HG03175 (cell line): ENCODE measurements around the gene AEBP2.

Source experiments
- ATAC-seq: cut with Tn5 transposase; IDR thresholded peaks from one replicate; pipeline ENCODE4 v1.9.1; 2021; ENCODE audit warnings: mild to moderate bottlenecking, moderate library complexity; ENCODE audit not compliant: unreplicated experiment

AEBP2 gene

DNA sequence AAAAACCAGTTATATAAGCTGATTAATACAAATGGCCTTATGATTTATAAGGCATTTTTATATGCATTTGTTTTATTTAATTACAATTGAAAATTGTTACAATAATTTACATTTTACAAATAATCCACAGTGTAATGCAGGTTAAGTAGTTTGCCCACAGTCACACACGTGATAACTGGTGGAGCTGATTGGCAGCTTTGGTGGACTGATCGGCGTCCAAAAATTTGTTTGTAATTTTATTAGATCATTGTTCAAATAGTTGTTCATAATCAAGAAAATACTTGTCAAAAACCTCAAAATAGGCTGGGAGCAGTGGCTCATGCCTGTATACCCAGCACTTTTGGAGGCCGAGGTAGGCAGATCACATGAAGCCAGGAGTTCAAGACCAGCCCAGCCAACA lies 59.7 kb downstream of the AEBP2 start:
- no peak for ATAC-seq

DNA sequence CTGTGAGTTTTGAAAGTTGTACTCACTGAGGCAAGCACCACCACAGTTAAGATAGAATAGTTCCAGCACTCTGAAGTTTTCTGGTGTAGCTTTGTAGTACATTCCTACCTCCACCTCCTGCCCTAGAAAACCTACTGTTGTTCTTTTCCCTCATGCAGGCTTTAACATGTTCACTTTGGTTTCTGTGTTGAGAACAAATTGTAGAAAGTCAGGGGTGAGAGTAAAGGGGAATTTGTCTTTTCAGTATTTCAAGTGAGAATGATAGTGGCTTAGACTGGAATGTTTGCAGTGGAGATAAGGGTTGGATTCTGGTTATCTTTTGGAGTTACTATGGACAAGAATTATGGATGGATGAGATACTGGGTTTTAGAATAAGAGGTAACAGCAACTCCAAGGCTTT lies 67.2 kb downstream of the AEBP2 start:
- no peak for ATAC-seq

DNA sequence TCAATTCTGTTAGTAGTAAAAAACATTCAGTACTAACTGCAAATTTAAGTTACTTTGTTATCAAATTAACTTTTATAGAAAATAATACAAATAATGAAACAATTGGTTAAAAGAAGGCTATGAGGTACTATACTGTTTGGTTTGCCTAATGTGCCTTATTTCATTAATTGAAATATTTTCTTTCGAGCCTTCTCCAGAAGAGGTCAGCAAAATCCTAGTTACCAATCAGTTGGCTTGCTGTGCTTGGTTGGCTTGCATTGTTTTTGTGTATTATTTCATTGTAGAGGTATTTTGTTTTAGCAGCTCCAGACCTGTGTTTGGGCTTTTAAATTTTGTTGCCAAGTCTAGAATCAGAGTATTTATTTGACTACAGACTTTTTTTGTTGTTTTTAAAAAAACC lies 68.5 kb downstream of the AEBP2 start:
- ATAC-seq = no peak

DNA sequence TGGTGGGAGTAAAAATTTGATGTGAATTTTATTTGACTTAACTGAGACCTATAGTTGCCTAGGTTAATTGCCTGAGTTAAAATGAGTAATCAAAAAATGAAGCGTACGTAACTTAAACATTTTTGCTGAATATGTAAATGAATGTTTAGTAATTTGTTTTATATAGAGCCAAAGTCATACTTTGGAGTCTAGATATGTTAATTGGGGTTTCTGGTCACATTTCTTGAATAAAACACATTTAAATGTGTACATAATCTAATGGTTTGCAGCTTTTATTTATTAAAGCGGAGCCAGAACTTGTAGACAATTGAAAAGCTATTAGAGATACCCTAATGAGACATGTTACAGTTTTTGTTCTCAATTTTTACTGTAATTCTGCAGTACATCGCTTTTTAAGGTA lies 71.2 kb downstream of the AEBP2 start:
- no peak for ATAC-seq

DNA sequence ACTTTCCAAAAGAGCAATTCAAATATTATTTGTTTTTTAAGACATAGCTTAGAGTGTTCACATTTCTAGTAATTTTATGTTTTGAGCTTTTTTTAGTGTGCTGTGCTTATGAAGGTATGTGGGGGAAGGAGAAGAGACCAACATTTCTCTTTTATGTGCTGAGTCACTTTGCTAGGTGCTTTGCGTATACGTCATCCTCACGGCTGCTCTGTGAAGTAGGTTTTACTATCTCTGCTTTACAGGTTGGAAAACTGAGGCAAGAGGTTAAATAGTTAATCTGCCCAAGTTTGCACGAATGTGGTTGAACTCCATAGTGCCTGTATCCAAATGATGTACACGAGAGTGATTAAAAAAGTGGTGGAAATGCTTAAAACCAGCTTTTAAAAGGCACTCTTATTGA lies 75.9 kb downstream of the AEBP2 start:
- ATAC-seq = no peak

DNA sequence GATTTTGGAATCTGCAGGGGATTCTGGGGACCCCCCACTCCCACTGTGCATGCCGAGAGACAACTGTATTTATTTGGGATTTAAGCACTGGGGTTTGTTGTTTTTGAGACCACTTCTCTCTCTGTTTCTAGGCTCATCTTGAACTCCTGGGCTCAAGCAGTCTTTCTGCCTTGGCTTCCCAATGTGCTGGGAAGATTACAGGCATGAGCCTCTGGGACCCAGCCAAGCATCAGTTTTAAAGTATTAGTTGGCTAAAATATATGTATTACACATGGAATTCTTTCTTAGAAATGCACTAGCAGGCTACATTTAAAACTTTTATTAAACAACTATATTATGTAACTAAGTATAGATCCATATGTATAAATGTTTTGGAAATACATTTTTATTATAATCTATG lies 78.3 kb downstream of the AEBP2 start:
- ATAC-seq = no peak

DNA sequence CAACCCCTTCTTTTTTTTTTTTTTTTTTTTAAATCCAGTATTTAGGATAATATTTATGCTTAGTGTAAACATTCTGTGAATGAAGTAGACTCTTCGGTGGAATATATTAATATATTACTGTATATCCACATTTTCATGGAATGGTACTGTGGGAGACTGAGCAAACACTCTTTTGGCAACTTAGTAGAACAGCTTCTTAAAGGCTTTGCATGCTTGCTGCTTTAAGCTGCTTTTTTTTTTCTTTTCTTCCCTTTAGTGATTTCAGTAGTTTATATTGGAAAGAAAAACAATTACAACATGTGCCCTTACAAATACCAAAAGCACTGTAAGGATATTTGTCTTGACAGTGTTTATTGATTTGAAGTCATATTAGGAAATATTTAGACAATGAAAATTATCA lies 78.9 kb downstream of the AEBP2 start:
- ATAC-seq = no peak

DNA sequence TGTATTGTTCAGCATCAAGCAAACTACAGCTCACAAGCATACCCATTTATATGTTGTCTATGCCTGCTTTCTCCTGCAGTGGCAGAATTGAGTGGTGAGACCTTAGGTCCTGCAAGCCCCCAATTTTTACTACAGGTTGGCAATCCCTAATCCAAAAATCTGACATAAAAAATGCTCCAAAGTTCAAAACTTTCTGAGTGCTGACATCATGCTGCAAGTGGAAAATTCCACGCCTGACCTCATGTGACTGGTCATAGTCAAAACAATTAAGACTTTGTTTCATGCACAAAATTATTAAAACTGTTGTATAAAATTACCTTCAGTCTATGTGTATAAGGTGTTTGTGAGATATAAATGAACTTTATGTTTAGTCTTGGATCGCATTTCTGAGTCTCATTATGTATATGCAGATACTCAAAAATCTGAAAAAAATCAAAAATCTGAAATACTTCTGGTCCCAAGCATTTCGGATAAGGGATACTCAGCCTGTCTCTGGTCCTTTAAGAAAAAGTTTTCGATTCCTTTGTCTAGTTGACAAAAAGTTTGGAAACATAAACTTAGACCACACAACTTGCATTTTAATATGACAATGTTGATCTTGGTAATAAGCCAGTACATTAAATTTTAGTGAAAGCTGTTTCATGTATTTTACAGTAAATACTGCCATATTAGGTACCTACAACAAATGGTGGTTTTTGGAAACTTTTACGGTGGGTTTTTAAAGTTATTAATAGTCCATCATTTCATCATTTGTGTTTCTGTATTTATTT lies 81.5 kb downstream of the AEBP2 start:
- no peak for ATAC-seq

DNA sequence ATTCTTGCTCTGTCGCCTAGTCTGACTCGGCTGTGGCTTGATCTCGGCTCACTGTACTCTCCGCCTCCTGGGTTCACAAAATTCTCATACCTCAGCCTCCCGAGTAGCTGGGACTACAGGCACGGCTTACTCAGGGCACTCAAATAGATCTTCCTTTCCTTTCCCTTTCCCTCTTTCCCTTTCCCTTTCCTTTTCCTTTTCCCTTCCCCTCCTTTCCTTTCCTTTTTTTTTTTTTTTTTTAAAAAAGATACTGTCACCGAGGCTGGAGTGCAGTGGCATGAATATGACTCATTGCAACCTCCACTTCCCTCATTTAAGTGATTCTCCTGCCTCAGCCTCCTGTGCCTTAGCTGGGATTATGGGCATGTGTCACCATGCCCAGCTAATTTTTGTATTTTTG lies 86.0 kb downstream of the AEBP2 start:
- no peak for ATAC-seq

DNA sequence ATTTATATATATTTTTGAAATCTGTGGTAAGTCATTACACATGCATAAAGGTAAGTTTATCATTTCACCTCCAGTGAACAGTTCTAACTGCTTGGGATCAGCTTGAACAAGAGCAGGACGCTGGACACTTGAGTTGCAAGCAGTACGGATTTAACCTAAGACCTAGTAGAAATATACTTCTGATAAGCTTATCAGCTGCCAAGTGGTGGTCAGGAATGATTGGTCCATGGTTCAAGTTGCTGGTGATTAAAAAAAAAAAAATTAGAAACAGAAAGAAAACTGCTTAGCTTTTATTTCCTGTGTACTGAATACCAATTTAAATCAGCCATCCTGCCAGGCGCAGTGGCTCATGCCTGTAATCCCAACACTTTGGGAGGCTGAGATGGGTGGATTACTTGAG lies 88.6 kb downstream of the AEBP2 start:
- ATAC-seq = no peak

DNA sequence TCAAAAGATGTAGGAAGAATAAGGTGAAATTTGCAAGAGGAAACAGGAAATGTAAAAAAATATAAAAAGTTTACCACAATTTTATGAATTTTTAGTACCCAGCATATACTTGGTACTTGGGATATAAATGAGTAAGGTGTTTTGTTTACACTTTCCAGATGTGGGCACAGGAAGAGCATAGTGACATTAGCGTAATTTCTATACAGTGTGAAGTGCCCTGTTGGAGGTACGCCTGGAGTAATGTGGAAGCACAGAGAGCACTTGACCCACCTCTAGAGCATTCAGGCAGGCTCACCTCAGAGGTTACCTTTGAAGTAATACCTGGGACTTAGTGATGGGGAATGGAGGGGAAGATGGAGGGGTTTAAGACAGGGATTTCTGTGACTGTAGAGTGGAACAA lies 89.5 kb downstream of the AEBP2 start:
- ATAC-seq = no peak

DNA sequence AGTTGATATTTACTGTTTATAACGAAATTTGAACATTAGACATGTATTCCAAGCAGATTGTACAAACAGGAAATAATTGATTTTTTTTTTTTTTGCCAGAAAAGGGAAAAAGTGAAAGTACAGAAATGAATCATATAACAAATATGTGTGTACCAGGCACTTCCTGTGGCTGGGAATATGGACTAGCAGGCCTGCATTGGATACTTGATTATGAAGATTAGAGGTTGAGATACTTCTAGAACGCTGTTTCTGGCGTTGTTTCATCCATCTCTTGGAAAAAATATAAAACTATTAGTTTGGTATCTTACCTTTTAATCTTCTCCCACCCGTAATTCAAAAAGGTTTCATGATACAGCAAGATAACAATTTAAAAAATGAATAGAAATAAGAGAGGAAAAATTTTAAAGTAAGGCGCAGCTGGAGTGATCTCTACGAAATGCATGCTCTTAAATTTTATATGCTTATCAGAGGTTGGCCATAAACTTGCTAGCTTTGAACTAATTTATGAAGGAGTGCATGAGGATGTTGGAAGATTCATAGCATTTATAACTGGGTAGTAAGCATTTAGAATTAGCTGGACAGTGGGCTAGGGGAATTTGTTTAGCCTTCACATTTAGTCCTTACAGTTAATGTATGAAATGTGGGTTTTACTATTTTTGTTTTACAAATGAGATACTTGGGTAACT lies 90.8 kb downstream of the AEBP2 start:
- ATAC-seq = no peak

DNA sequence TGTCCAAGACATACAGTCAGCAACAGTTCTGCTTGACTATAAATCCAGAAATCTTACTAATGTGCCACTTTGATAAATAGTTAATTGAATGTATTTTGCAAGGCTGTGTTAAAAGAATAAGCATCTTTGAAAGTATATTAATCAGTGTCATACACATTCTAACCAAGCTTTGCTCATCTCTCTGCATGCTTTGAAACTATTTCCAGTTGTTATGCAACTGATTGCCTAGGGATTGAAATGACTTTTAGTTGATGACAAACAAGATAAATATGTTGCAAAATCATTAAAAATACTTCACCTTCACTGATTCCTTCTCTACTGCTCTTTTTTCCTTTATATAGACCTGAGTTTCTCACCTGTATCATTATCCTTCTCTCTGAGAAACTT lies 91.3 kb downstream of the AEBP2 start:
- ATAC-seq = no peak

DNA sequence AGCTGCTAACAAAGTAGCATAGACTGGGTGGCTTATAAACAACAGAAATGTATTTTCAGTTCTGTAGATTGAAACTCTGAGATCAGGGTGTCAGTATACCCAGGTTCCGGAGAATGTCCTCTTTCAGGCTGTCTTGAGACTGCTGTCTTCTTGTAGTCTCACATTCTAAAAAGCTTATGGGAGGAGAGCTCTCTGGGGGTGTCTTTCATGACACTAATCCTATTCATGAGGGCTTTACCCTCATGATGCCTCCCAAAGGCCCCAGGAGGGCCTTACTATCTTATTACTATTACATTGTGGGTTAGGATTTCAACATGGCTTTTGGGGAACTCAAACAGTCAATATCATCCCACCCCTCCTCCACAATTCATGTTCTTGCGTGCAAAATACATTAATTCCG lies 94.3 kb downstream of the AEBP2 start:
- ATAC-seq = no peak

DNA sequence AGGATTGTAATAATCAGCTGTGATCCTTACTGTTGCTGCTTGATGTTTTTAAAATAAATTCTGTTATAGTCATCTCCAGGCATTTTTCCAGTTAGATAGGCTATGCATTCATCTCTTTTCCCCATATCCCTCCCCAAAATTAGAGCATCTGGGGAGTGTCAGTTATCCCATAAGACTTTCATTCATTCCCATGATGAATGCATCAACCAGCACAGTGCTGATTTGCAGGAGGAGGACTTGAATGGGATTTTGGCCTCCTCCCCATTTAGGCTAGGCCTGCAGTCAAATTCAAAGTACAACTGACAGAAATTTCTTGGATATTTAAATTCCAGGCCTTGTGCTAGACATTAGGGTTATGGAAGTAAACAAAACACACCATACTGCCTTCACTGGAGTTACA lies 99.8 kb downstream of the AEBP2 start:
- ATAC-seq = no peak

DNA sequence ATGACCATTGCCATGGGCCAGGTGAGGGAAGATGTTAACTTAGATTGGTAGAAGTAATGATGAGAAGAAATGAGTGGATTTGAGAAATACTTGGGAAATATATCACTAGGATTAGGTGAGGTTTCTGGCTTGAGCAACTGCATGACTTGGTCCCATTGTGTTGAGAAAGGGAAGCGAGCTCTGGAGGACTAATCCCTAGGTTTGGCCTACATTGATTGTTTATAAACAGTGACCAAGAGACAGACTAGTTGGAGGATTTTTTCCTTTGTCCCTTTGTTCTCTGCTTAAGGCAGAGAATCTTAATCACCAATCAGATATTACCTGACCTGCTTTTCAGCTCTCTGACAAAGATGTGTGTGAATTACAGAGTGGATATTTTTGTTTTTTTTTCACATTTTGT lies 100.5 kb downstream of the AEBP2 start:
- no peak for ATAC-seq

DNA sequence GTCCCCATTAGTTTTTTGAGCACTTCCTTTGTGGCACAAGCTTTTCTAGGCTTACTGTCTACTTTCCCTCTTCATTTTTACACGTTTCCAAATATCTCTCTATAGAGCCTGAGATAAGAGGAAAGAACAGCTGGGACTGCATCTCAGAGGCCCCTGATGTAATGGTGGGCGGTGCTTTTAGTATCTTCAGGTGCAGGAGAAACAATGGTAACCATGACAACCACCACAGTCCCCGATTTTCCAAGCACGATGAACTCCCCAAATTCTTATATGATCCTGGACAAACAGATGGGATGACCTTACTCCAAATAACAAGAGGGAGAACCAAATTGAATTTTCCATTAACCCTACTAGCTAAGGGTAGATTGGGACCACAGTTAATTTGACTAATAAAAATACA lies 103.3 kb downstream of the AEBP2 start:
- ATAC-seq = no peak

DNA sequence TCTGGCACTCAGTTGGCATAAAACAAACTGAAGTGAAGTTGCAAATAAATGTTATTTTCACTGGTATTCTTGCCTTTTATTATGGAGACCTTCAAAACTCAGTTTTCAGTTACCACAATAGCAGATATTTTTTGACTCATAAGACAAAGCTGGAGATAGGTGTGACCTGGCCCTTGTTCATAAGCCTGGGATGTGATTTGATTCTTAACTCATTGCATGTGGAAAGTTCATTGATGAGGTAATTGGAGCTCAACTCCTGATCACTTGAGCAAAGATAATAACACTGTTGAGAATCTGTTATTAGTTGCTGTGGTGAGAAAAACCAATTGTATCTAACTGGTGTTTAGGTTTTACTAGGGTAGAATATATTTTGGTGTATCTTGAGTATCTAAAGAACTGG lies 105.1 kb downstream of the AEBP2 start:
- ATAC-seq = no peak

DNA sequence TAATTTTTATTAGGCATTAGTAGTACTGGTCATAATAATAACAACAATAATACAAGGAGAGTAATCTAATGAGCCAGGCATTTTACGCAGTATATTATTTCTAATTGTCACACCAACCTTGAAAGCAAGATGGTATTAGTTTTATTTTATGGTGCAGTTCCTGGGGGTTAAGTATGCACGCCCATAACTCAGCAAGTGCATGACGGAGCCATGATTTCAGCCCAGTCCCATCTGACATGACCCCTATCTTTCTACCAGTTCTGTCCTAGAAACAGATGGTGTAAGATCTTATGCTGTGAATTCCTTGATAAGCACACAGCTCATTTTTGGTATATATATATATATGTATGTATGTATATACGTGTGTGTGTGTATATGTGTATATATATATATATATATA lies 106.0 kb downstream of the AEBP2 start:
- no peak for ATAC-seq

DNA sequence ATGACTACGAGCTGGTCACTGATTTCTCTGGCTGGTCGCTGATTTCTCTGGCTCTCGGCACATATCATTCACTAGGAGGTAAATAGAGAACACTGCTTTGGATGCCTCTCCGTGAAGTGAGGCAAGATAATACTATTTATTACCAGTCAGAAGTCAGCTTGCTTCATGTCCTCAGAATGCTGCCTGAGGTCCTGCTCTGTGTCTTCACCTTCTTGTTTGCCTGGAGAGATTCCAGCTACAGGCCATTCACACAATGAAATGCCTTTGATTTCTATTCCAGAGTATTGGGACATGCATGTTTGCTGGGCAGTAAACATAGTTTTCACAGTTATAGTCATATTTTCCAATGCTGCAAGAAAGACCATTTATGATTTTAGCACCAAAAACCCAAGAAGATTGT lies 106.7 kb downstream of the AEBP2 start:
- ATAC-seq = no peak

DNA sequence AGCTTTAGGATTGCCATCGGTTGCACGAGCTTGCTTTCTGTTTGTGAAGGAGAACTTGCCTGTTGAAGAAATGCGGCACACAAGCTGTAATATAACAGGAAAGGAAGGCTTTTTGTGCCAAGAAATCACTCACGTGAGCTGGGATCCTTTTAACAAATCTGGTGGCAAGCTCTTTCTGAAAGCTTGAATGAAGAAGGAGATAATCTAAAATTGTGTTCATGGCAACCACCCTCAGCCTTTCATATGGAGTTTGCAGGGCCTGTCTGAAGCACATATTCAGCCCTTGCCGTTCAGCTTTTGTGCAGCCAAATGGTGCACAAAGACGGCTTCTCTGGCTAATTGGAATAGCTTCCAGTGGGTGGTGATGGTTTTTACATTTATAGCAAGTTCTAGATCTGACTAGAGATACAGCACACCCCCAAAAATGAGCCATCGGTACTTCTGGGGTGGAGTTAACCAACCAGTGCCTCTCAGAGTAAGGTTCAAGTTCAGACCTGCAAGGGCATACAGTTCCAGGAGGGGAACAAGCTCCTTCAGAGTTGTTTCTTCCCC lies 107.4 kb downstream of the AEBP2 start:
- no peak for ATAC-seq

DNA sequence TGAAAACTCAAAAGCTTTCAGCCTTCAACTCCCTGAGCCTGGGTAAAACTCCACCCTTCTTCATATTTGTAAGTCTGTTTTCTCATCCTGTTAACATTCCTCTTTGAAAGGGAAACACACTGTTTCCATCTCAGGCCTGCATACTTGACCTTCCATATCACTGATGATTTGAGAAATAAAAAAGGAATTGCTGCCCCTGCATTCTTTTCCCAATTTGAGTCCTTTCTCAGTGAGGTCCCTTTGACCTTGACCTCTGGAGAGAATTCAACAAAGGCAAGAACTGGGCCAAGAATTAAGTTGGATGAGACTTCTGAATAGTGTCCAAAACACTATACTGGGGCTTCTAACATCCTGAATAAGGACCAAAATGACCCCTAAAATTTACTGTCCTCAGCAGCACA lies 108.0 kb downstream of the AEBP2 start:
- no peak for ATAC-seq

DNA sequence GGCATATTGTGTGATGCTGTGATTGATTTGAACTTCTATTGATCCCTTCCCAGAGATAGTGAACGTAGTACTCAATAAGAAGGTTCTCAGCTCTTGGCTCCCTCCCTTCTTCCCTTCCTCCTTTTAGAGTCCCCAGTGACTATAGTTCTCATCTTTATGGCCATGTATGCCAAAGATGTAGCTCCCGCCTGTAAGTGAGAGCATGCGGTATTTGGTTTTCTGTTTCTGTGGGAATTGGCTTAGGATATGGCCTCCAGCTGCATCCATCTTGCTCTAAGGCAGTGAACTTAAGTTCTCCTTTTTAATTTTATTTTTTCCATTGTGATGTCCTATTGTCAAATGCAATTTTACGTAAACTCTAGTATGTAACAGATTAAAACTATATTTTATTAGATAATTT lies 109.5 kb downstream of the AEBP2 start:
- no peak for ATAC-seq
